Neural progenitor cell (in vitro differentiated cells): ENCODE results near the gene FXYD4. TPM values are rescaled to one million over a fixed set of nuclear protein-coding genes. Genes with fewer than 3 reads are reported as not detected.

ENCODE experiments used
- DNase-seq: peaks from one replicate; pipeline ENCODE4 v3.0.0-alpha.2; 2016; ENCODE audit warnings: low spot score
- H2AFZ ChIP-seq: fragments of 200-600 bp; sonication (generic); replicated peaks from 2 replicates; pipeline ENCODE4 v1.6.1; 2016; ENCODE audit warnings: antibody characterized with exemption
- H3F3A ChIP-seq: fragments of 200-600 bp; sonication (generic); 2 replicates; pipeline ENCODE4 v1.6.1; 2016; ENCODE audit warnings: antibody characterized with exemption, low read depth
- H3K27ac ChIP-seq: fragments of 200-600 bp; sonication (generic); 2 replicates; pipeline ENCODE4 v1.5.1; 2016; ENCODE audit warnings: mild to moderate bottlenecking
- H3K27me3 ChIP-seq: fragments of 200-600 bp; sonication (generic); 2 replicates; pipeline ENCODE4 v1.6.1; 2016; ENCODE audit warnings: mild to moderate bottlenecking, moderate library complexity
- H3K36me3 ChIP-seq: fragments of 200-600 bp; sonication (generic); 2 replicates; pipeline ENCODE4 v1.5.1; 2016
- H3K4me1 ChIP-seq: fragments of 200-600 bp; sonication (generic); 2 replicates; pipeline ENCODE4 v1.6.1; 2016; ENCODE audit warnings: mixed run types
- H3K4me2 ChIP-seq: fragments of 200-600 bp; sonication (generic); 2 replicates; pipeline ENCODE4 v1.6.1; 2016
- H3K4me3 ChIP-seq: fragments of 200-600 bp; sonication (generic); 2 replicates; pipeline ENCODE4 v1.5.1; 2016
- H3K79me2 ChIP-seq: fragments of 200-600 bp; sonication (generic); 2 replicates; pipeline ENCODE4 v1.6.1; 2016; ENCODE audit warnings: low read depth
- H3K9ac ChIP-seq: fragments of 200-600 bp; sonication (generic); 2 replicates; pipeline ENCODE4 v1.6.1; 2016
- H3K9me3 ChIP-seq: fragments of 200-600 bp; sonication (generic); 2 replicates; pipeline ENCODE4 v1.5.1; 2016; ENCODE audit warnings: low read depth
- H4K20me1 ChIP-seq: fragments of 200-600 bp; sonication (generic); 2 replicates; pipeline ENCODE4 v1.6.1; 2016; ENCODE audit warnings: low read depth
- H3K27ac Mint-ChIP-seq: 3 replicates; pipeline ENCODE4 v1.8.0; 2021; ENCODE audit warnings: mixed read lengths
- H3K27me3 Mint-ChIP-seq: 2 replicates; pipeline ENCODE4 v1.8.0; 2022; ENCODE audit warnings: low read depth, mild to moderate bottlenecking, inconsistent platforms, moderate library complexity, mixed read lengths; ENCODE audit not compliant: insufficient read depth
- H3K36me3 Mint-ChIP-seq: 3 replicates; pipeline ENCODE4 v1.8.0; 2021; ENCODE audit warnings: mixed read lengths
- H3K4me1 Mint-ChIP-seq: 3 replicates; pipeline ENCODE4 v1.8.0; 2021; ENCODE audit warnings: mixed read lengths
- H3K4me3 Mint-ChIP-seq: 3 replicates; pipeline ENCODE4 v1.8.0; 2021; ENCODE audit warnings: mild to moderate bottlenecking, moderate library complexity, mixed read lengths
- H3K9me3 Mint-ChIP-seq: 3 replicates; pipeline ENCODE4 v1.8.0; 2020; ENCODE audit warnings: mixed read lengths
- CTCF ChIP-seq: fragments of 200-600 bp; sonication (generic); IDR thresholded peaks from 2 replicates; pipeline ENCODE4 v1.5.1; 2017; ENCODE audit warnings: antibody characterized with exemption, mild to moderate bottlenecking
- EZH2 ChIP-seq: fragments of 200-600 bp; sonication (generic); IDR thresholded peaks from 2 replicates; pipeline ENCODE4 v1.6.1; 2017; ENCODE audit warnings: antibody characterized with exemption, mild to moderate bottlenecking, moderate library complexity
- EZH2phosphoT487 ChIP-seq: fragments of 200-600 bp; sonication (generic); IDR thresholded peaks from 2 replicates; pipeline ENCODE4 v1.6.1; 2017; ENCODE audit warnings: antibody characterized with exemption
- total RNA-seq: library from RNA; depleted of rRNA; stranded (reverse); fragments of >200 nt; gene quantifications from 2 replicates; pipeline ENCODE4 v1.2.3, GENCODE V29; 2015; ENCODE audit warnings: low replicate concordance

Gene FXYD4
- total RNA-seq, 1 donor from 2014 or later = not detected

DNA sequence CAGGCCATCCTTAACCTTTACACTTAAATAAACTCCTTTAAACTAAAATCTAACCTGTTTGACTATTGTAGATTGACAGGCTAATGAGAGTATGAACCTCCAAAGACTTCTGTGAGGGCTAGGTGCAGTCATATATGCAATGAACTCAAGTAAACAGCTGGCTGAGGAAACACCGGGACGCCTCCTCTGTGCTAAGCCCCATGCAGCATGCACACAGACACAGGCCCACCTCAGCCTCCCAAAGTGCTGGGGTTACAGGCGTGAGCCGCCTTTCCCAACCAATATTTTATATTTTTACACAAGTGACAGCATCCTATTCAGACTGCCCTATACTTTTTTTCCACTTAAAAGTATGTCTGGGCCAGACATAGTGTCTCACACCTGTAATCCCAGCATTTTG lies 1.5 kb upstream of the FXYD4 start:
- Mint-ChIP-seq H3K9me3 (peaks cover 2% of the 10 kb centered on the region), H3K27ac (no peak overlapping the region), H3K27me3 (peaks cover 4% of the 10 kb centered on the region), H3K36me3 (no peaks in the 10 kb centered on the region), H3K4me1 (peaks cover 13% of the 10 kb centered on the region), H3K4me3 (no peak overlapping the region)
- H3K4me3 ChIP-seq = no peak overlapping the region
- no peaks in the 10 kb centered on the region for H3K9me3 ChIP-seq
- H3K79me2 ChIP-seq = no peaks in the 10 kb centered on the region
- no peak overlapping the region for H2AFZ ChIP-seq
- no peak overlapping the region for H3K4me2 ChIP-seq
- H3K36me3 ChIP-seq = no peaks in the 10 kb centered on the region
- no peak for DNase-seq
- H3K27ac ChIP-seq = no peak overlapping the region
- peaks cover 15% of the 10 kb centered on the region for H3K4me1 ChIP-seq
- H3K9ac ChIP-seq = no peak overlapping the region
- H3F3A ChIP-seq = peaks cover 16% of the 10 kb centered on the region
- H4K20me1 ChIP-seq = no peaks in the 10 kb centered on the region
- TF ChIP-seq CTCF (no peak), EZH2phosphoT487 (no peak), EZH2 (no peak)
- H3K27me3 ChIP-seq = no peaks in the 10 kb centered on the region

DNA sequence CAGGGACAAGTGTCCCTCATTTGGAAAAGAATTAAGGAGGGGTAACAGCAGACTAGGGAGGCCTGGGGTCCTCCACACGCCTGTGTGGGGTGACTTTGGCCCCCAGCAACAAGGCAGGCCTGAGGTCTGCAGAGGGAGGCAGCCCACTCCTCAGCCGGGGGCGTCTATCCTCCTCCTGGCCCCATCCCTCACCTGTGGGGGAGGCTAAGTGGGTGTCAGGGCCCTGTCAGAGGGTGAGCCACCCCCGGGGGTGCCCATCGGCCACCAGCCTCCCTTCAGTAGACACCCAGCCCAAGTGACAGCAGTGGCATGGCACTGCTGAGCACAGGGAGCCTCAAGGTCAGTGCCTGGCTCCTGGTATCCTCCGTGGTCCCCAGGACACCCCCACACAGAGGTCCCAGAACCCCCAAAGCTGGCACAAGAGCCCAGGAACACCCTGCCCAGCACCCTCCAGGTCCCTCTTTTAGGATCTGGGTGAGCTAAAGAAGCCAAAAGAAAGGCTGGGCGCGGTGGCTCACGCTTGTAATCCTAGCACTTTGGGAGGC lies 693 bp upstream of the FXYD4 start:
- H3K4me3 Mint-ChIP-seq = no peak overlapping the region
- no peaks in the 10 kb centered on the region for H3K36me3 Mint-ChIP-seq
- Histone ChIP-seq H4K20me1 (no peaks in the 10 kb centered on the region), H3K27me3 (no peaks in the 10 kb centered on the region), H3K9me3 (no peaks in the 10 kb centered on the region), H3F3A (peaks cover 16% of the 10 kb centered on the region), H2AFZ (no peak overlapping the region), H3K36me3 (no peaks in the 10 kb centered on the region), H3K27ac (no peak overlapping the region), H3K79me2 (no peaks in the 10 kb centered on the region), H3K4me1 (peaks cover 15% of the 10 kb centered on the region), H3K4me3 (no peak overlapping the region), H3K9ac (no peak overlapping the region), H3K4me2 (no peak overlapping the region)
- DNase-seq = no peak
- H3K27me3 Mint-ChIP-seq = peaks cover 6% of the 10 kb centered on the region
- H3K4me1 Mint-ChIP-seq = peaks cover 13% of the 10 kb centered on the region
- TF ChIP-seq EZH2 (no peak), CTCF (no peak), EZH2phosphoT487 (no peak)
- no peak overlapping the region for H3K27ac Mint-ChIP-seq
- H3K9me3 Mint-ChIP-seq = peaks cover 2% of the 10 kb centered on the region

GRCh38 chr10:43372765-43373361 lies 1.4 kb downstream of the FXYD4 start:
- Mint-ChIP-seq H3K27ac (peak overlapping the region; percentile 25), H3K27me3 (peaks cover 6% of the 10 kb centered on the region), H3K4me1 (peaks cover 18% of the 10 kb centered on the region), H3K9me3 (no peaks in the 10 kb centered on the region), H3K4me3 (peak overlapping the region; percentile 53), H3K36me3 (no peaks in the 10 kb centered on the region)
- Histone ChIP-seq H3K27ac (no peak overlapping the region), H3K4me1 (peaks cover 22% of the 10 kb centered on the region), H3K9ac (no peak overlapping the region), H3K36me3 (no peaks in the 10 kb centered on the region), H3K79me2 (no peaks in the 10 kb centered on the region), H3K27me3 (no peaks in the 10 kb centered on the region), H3K9me3 (no peaks in the 10 kb centered on the region), H3K4me2 (peak overlapping the region; percentile 69), H3F3A (peaks cover 16% of the 10 kb centered on the region), H2AFZ (no peak overlapping the region), H4K20me1 (no peaks in the 10 kb centered on the region), H3K4me3 (no peak overlapping the region)
- no peak for TF ChIP-seq CTCF
- no peak for TF ChIP-seq EZH2phosphoT487
- no peak for TF ChIP-seq EZH2
- DNase-seq = peak; percentile 78
